Activated naive CD8-positive, alpha-beta T cell treated with anti-CD3 and anti-CD28 coated beads, Interleukin-2, amount 50 U/mL, for 16 hours (primary cell): ENCODE results near the gene PHF23.

Source experiments
- DNase-seq: peaks from one replicate; pipeline ENCODE4 v3.0.0-alpha.2; 2020; ENCODE audit warnings: low read depth, low spot score

Gene PHF23

GRCh38 chr17:7219812-7220592, 19.3 kb downstream of the PHF23 start, which contains the start of the genes ACADVL and DLG4:
Gene ACADVL (plus strand): TSS chr17:7219938. CDS start chr17:7219985, 47 bp downstream.
Gene DLG4 (minus strand): TSS chr17:7219836.
- peak; percentile 54 for DNase-seq

GRCh38 chr17:7219229-7219811, 19.9 kb downstream of the PHF23 start:
- no peak for DNase-seq

GRCh38 chr17:7218758-7219157, 20.5 kb downstream of the PHF23 start:
- no peak for DNase-seq

- no peak for DNase-seq
Observed at GRCh38 chr17:7218166-7218565, 21.1 kb downstream of the PHF23 start.

- no peak for DNase-seq
Observed at GRCh38 chr17:7217113-7217987, 21.9 kb downstream of the PHF23 start.

- no peak for DNase-seq
Observed at GRCh38 chr17:7216242-7217112, 22.8 kb downstream of the PHF23 start.

- DNase-seq, result no peak
Observed at GRCh38 chr17:7215652-7216180, 23.5 kb downstream of the PHF23 start.

GRCh38 chr17:7215136-7215638, 24.1 kb downstream of the PHF23 start:
- DNase-seq, result no peak

- DNase-seq, result peak; percentile 100
Observed at GRCh38 chr17:7214300-7215135, 24.7 kb downstream of the PHF23 start.

GRCh38 chr17:7213895-7214299, 25.4 kb downstream of the PHF23 start:
- no peak for DNase-seq

- DNase-seq, result no peak
Observed at GRCh38 chr17:7211491-7212273, 27.6 kb downstream of the PHF23 start.

- no peak for DNase-seq
Observed at GRCh38 chr17:7208754-7209460, 30.4 kb downstream of the PHF23 start.

- DNase-seq, result no peak
Observed at GRCh38 chr17:7208027-7208571, 31.2 kb downstream of the PHF23 start.

GRCh38 chr17:7207120-7208001, 31.9 kb downstream of the PHF23 start:
- DNase-seq, result no peak

- no peak for DNase-seq
Observed at GRCh38 chr17:7205561-7205960, 33.7 kb downstream of the PHF23 start.

GRCh38 chr17:7204828-7205461, 34.3 kb downstream of the PHF23 start:
- peak; percentile 84 for DNase-seq

- no peak for DNase-seq
Observed at GRCh38 chr17:7204336-7204735, 34.9 kb downstream of the PHF23 start.
